Stimulated activated CD4-positive, alpha-beta T cell treated with anti-CD3 and anti-CD28 coated beads, Interleukin-1b, Interleukin-23, amount 100 ng/mL, for 4 hours (primary cell): ENCODE measurements around the gene PCED1A.

Source experiments
- DNase-seq, 2 donors: peaks; one replicate each; pipeline ENCODE4 v3.0.0-alpha.2; 2020; ENCODE audit warnings: low read depth in 2 of 2

Gene PCED1A, protein sequence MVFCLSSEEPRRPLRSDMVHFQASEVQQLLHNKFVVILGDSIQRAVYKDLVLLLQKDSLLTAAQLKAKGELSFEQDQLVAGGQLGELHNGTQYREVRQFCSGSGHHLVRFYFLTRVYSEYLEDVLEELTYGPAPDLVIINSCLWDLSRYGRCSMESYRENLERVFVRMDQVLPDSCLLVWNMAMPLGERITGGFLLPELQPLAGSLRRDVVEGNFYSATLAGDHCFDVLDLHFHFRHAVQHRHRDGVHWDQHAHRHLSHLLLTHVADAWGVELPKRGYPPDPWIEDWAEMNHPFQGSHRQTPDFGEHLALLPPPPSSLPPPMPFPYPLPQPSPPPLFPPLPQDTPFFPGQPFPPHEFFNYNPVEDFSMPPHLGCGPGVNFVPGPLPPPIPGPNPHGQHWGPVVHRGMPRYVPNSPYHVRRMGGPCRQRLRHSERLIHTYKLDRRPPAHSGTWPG

DNA sequence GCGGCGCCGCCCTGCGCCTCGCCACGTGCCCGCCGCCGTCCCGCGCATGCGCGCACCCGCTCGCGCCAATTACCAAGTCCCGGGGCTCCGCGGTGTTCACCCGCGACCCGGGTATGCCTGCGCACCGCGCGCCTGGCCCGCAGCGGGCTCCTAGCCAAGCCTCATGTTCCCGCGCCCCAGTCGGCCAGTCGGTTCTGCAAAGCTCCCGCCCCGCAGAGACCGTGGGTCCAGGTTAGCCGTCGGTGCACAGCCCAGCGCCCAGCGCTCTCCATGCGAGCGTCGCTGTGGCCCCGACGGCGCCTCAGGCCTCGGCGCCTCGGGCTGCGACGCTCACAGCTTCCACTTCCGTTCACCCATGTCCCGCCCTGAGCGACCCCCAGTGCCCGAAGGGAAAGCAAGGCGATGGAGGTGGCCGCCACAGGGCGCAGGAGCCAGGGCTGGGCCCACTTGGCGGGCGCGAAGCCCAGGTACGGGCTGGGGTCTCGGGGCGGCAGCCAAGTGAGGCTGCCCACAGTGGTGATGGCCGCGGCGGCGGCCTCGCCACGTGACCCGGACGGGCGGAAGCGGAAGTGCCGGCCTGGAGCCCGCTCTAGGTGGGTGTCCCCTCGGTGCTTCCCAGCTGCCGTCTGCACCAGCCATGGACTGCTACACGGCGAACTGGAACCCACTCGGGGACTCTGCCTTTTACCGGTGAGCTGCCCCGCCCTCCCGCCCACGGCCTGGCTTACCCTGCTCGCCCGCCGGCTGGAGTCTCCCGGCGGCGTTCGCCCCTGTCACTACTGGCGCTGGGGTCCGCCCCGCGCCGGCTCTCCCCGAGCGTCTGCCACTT is at the start of gene PCED1A, which contains the start of gene VPS16:
Gene PCED1A (minus strand): TSS at position 518 of the 829 bp plus-strand sequence. CDS start 743 bp downstream, outside the sequence.
Gene VPS16 (plus strand): TSS at position 608 of the 829 bp plus-strand sequence. CDS start 30 bp downstream, at position 638.
- peak; percentile 79 to 84 for DNase-seq

DNA sequence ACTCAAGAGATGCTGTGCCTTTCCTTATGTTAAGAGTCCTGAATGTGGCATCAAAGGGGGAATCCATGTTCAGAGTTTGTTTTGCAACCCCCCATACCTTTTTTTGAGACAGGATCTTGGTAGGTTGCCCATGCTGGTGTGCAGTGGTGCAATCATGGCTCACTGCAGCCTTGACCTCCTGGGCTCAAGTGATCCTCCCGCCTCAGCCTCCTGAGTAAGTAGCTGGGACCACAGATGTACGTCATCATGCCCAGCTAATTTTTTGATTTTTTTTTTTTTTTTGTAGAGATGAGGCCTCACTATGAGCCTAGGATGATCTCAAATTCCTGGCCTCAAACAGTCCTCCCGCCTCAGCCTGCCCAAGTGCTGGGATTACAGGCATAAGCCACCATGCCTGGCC is 49.3 kb upstream of the PCED1A start:
- no peak for DNase-seq

DNA sequence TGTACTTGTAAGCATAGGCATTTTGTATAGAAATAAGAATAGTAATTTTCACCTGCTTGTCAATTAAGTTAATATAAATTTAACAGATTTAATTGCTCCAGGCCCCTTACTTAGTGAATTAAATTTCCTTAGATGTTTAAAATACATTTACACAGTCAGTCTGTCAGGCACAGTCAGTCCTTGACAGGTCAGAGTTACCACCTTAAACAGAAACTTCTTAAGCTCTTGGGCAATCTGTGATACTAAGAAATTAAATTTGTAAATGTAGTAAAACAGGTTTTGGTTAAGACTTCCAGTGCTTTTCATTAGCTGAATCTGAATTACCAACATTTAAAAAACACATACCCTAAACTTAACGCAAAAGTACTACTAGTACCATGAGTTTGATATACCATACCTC is 48.8 kb upstream of the PCED1A start:
- no peak for DNase-seq

DNA sequence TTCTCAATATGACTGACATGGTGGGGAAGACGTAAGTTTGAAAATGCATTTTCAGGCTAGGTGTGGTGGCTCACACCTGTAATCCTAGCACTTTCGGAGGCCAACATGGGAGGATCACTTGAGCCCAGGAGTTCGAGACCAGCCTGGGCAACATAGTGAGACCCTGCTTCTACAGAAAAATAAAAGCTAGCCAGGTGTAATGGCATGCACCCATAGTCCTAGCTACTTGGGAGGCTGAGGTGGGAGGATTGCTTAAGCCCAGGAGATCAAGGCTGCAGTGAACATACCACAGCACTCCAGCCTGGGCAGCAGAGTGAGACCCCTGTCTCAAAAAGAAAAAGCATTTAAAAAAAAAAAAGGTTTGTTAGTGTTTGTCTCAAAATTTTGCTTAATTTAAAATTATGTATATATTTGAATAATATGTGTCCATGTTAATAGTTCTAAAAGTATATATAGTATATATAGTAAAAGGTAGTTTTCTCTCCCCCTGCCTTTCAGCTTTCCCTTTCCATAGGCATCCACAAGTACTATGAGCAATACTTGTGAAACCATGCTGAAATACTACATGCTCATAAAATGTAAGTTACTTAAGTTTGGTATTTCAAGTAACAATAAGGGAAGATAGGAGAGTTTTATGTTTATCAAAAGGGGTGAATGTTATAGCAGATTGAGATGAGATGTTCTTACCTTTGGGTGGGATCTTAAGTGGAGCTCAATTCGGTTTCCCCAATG is 47.9 kb upstream of the PCED1A start:
- no peak for DNase-seq

DNA sequence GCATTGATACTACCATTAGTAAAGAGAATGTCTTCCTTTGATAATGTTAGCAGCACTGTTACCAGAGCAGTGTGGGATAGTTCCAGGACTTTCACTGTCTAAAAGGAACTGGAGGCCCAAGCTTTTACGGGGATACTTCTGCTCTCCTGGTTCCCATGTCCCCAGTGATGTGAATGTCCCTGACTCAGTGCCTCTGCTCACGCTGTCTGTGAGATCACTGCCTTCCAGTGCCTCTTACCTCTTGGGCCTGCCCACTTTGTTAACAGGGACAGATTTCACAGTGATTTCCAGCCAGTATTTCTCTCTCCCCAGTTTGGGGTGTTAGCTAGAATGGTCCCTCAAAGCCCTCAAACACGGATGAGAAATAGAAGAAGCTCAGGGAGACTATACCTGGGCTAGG is 47.3 kb upstream of the PCED1A start:
- DNase-seq: no peak

DNA sequence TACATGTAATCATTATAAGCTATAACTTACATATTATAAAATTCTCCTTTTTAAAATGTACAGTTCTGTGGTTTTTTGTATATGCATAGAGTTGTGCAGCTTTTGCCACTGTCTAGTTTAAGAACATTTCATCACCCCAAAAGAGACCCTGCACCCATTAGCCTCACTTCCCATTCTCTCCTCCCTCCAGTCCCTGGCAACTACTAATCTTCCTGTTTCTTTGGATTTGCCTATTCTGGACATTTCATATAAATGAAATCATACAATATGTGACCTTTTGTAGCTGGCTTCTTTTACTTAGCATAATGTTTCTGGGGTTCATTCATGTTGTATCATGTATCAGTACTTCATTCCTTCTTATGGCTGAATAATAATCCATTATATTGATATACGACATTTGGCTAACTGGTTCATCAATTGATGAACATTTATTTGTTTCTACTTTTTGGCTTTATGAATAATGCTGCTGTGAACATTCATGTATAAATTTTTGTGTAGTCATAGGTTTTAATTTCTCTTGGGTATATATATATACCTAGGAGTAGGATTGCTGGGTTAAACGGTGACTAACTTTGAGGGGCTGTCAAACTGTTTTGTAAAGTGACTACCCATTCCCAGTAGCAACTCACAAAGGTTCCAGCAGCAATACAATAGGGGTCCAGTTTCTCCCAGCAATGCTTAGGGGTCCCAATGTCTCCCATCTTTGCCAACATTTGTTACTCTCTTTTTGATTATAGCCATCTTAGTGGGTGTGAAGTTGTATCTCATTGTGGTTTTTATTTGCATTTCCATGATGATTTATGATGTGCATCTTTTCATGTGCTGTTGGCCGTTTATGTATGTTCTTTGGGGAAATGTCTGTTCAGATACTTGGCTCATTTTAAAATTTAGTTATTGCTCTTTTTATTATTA is 43.5 kb upstream of the PCED1A start:
- no peak for DNase-seq

DNA sequence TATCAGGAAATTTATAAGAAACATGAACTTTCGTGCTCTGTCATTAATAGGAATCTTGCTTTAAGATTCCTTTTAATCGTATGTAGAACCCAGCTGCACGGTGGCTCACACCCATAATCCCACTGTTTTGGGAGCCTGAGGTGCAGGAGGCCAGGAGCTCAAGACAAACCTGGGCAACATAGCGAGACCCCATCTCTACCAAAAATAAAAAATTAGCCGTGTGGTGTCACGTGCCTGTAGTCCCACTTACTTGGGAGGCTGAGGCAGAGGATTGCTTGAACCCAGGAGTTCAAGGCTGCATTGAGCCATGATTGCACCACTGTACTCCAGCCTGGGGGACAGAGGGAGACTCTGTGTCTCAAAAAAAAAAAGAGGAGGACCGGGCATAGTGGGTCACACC is 40.2 kb upstream of the PCED1A start:
- no peak for DNase-seq

DNA sequence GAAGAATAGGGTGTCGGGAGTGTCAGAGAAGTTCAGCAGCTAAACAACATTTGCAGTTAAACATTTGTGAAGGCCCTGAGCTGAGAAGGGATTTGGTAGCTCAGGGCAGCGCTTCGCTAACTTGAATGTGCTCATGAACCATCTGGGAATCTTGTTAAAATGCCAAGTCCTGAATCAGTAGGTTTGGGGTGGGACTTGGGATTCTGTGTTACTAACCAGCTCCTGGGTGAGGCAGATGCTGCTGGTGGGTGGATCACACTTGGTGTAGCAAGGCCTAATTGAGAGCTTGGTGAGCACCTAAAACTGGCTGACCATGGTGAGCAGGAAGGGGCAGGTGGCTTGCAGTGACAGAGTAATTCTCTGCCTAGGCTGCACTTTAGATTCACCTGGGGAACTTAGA is 38.7 kb upstream of the PCED1A start:
- no peak for DNase-seq

DNA sequence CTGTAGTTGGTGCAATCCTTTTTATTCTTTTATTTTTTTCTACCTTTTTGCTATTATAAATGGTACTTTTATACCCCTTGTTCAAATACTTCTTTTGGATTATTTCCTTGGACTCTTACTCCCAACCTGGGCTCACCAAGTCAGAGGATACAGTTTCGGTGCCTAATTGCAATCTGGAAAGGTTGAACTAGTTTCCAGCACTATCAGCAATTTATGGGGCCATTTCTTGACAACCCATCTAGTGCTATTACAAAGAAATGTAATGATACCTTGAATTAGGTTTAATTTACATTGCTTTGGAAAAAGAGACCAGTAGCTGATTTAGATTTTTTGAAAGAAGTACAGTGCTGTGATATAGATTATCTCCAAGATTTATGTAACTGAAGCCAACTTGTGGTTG is 38.1 kb upstream of the PCED1A start:
- DNase-seq: no peak

DNA sequence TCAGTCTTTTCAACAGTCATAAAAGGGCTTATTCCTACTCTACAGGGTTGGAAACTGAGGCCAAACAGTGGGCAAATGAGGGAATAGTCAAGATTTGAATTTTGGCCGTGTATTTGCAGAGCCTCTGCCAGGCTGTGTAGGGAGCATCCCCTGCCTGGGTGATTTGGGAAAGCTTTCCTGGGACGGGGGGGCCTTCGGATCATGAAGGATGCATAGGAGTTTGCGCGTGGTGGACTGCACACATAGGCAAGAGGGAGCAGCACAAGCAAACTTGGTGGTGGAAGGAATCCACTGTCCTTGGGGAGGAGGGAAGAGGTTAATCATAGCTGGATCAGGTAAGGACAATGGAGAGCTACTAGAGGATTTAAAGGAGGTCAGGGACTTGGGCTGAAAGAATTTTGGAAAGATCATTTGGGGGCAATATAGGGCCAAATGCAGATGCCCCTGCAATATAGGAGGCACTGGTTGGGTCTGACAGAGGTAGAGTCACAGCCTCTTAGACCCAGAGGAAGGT is 35.3 kb upstream of the PCED1A start:
- DNase-seq: no peak

DNA sequence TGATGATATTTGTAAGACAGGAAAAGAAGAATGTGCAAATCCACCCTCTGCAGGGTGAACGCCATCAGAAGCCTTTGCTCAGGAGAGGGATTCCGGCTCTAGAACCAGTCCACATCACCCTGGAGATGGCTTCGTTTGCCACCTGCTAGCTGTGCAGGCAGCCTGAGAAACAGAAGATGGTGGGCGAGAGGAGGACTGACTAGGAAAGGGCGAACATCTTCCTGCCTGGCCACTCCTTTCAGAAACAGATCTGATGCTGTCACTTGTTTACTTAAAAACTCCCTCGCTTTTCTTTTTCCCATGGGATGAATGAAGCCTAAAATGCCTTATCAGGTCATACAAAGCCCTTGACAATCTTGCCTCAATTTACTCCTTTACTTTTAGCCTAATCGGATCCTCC is 34.0 kb upstream of the PCED1A start:
- no peak for DNase-seq

DNA sequence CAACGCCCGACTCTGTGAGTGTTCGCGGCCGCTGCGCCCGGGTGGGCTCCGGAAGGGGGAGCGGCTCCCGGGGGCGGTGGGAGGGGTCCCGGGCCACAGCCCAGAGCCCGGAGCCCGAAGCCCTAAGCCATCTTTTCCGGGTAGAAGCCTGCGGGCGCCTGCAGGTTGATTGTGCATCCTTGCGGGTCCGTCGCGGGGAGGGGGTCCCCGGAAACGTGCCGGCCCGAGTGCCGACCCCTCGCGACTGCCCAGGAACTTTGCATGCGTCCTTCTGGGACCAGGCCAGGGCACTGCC is 33.2 kb upstream of the PCED1A start:
- DNase-seq: peak; percentile 21 to 56

DNA sequence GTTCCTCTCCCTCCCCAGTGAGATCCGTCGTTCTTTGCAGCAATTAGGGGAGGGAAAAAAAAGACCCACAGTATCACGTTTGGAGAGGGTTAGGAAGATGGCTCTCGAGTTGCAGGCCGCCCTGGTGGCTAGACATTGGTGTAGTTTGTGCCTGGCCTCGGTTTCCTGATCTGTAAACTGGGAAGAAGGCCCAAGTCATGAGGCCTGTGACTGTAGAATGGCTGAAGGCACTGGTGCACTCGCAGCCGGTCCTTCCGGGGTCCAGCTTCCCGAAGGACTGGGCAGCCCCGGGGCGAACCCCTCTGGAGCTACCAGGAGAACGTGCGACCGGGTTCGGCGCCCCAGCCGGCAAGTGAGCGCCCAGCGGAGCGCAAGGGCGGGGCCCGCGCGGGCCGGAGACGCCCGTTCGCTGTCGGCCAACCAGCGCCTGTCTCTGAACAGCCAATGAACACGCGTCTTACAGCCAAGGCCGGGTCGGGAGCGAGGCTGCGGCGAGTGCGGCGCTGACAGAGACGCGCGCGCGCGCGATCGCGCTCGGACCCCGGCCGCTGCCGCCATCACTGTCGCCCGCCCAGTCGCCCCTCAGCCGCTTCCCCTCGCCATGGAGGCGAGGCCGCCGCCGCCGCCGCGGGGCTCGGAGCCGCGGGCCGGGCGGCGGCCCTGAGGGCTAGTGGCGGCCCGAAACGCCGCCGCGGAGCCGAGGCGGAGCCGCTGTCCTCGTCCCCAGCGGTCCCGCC is 32.7 kb upstream of the PCED1A start, which contains the start of gene PTPRA:
Gene PTPRA (plus strand): TSS at position 472 of the 737 bp plus-strand sequence. CDS start 90,797 bp downstream, outside the sequence.
- DNase-seq: peak; percentile 82 to 85

DNA sequence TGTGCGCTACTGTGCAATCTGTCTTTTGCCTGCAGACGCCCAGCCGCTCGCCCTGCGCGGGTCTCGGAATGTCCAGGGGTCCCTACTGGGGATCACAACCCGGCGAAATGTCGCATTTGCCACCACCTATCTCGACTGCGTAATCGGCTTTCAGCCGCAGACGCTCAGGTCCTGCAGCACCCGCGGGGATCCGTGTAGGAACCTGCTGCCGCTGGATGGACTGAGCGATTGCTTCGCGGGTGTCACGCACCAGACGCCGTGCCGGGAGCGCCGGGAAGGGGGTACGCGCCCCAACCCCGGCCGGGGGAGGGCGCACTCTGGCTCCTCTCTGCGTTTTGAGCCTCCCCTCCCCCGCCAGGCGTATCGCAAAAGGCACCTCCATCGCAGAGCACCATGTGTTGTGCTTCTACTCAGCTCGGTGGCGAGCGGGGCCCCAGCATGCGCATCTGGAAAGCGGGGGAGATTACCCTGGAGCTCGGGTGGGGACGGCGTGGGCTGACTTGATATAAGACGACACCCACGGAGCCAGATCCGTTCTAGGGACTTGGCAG is 32.1 kb upstream of the PCED1A start:
- DNase-seq: peak; percentile 65 to 70

DNA sequence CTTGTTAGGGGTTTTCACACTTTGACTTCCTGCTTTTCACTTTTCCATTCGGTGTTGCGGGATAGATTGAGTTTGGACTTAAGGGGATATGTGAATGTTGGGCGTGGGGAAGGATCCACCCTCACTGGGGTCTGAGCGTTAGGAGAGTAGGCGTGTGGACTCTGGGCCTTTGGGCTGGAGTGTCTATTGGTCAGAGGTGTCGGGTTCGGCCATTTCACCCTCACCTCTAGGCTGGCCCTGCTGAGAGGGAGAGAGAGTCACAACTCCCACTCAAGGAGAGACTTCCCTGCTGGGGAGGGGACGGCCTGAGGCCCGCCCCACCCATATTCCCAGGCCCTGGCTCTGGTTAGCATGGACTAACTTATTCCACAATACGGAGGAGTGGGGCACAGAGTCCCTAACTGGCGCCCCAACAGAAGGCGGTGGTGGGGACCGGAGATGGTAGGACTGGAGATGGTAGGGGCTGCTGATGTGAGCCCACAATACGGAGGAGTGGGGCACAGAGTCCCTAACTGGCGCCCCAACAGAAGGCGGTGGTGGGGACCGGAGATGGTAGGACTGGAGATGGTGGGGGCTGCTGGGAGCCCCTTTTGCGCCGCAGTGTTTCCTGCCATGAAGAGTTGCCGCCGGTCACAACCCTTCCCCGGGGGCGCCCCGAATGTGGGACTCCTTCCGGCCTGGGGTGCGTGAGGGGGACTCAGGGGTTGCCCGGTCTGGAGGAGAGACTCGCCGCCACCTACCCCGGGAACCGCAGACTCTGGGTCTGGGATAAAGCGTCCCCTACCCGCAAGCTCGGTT is 31.4 kb upstream of the PCED1A start:
- DNase-seq: no peak

DNA sequence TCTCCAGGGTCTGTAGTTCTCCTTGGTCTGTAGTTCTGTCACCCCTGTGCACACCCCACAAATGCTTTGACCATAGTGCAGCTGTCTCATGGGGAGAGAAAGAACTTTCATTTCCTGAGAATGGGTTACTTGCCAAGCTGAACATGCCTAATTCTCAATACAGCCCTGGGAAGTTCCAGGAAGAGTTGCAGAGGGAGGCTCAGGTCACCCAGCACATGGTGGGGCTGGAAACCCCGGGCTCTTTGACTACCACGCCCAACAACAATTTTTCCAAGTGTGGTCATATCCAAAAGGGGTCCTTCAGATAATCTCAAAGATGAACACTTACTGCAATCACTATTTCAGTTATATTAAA is 30.6 kb upstream of the PCED1A start:
- no peak for DNase-seq

DNA sequence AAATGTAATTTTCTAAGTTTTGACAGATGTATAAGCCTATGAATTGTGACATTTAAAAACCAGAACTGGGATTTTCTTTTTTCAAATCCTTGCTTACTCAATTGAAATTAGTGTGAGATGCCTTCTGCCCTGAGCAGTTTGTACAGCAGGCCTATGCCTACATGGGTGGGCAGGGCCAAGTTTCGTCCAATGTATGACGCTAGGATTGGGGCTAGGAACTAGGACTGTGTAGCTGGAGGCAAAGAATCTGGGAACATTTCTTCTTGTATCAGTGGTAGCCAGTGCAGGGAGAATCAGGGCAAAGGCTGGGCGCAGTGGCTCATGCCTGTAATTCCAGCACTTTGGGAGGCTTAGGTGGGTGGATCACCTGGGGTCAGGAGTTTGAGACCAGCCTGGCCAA is 28.9 kb upstream of the PCED1A start:
- no peak for DNase-seq

DNA sequence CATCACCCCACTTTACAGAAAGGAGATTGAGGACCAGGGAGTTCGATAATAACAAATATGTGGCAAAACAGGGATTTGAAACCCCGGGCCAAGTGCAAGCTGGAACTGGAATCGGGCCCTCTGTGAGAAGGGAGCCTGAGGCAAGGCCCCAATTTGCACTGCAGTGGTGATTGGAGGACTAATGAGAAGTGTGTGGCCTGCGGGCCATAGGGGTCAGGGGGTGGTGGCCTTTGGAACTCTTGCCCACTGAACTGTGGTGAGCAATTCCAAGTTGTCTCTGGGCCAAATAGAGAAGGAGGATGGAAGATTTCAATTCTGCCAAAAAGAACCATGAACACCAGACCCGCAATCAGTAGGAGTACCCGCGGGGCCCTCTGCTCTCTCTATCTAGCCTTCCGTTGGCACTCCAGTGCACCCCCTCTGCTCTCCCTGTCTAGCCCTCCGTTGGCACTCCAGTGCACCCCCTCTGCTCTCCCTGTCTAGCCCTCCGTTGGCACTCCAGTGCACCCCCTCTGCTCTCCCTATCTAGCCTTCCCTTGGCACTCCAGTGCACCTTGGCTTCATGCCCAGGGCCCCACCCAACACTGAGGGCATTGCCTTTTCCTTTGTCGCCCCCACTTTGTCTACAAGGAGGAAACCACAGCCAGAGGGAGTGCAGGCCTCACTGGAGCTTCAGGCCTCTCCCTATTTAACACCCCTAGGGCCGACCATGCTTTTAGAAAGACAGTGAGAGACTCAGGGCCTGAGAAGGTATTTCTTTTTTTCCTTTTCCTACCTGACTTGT is 26.8 kb upstream of the PCED1A start:
- no peak for DNase-seq
